ENCODE results near the gene TOGARAM2. TPM values are rescaled to one million over a fixed set of nuclear protein-coding genes. Genes with fewer than 3 reads are reported as not detected.

Gene TOGARAM2
- total and polyA plus RNA-seq, 2 of the 8 experiments (the other 6 are each of a cell fraction or from before 2014, with no cell fraction given), result 0.42 to 1.4 TPM

DNA sequence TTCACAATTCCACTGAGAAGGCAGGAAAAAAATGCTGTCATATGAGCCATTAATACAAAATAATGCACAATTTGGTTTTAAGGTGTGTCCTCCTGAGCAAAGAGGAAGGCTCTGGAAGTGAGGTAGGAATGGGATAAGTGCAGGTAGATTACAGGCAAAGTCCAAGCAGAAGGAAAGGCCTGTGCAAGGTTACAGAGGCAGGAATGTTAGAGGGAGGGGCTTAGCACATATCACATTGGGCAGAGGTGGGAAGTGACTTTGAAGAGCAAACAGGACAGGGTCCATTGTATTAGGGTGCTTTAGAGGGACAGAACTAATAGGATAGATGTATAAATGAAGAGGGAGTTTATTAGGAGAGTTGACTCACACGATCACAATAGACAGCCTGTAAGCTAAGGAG is 119.5 kb downstream of the TOGARAM2 start:
- Histone ChIP-seq H2AFZ (ENCODE audit: low read length) (no peak overlapping the region), H2BK15ac (ENCODE audit: low read length) (no peak overlapping the region), H4K5ac (ENCODE audit: insufficient read length, low read depth, low read length) (no peak overlapping the region), H3K27ac (ENCODE audit: low read depth, low read length) (no peak overlapping the region), H3K36me3 (ENCODE audit: control insufficient read depth in 2 of 4, insufficient read depth in 4 of 4, low read length in 3 of 4) (no peaks in the 10 kb centered on the region), H3K14ac (ENCODE audit: insufficient read length) (no peak overlapping the region), H4K8ac (ENCODE audit: extremely low read depth, insufficient read depth, low read length) (no peak overlapping the region), H3K79me1 (ENCODE audit: low read depth, low read length) (no peaks in the 10 kb centered on the region), H3K27me3 (replicated peaks in 1 of 4; ENCODE audit: control insufficient read depth in 3 of 4, extremely low read depth in 1 of 4, insufficient read depth in 3 of 4, low read length in 3 of 4) (no peaks in the 10 kb centered on the region), H3K4me1 (replicated peaks in 1 of 4; ENCODE audit: control insufficient read depth in 3 of 4, insufficient read depth in 4 of 4, low read length in 3 of 4) (no peaks in the 10 kb centered on the region), H2BK20ac (ENCODE audit: low read length) (no peak overlapping the region), H3K79me2 (ENCODE audit: control insufficient read depth in 1 of 2, insufficient read depth in 2 of 2, low read length in 2 of 2) (no peaks in the 10 kb centered on the region), H4K91ac (replicated peaks; ENCODE audit: insufficient read length, low read length) (no peak overlapping the region), H3K23ac (ENCODE audit: insufficient read length) (no peak overlapping the region), H3K56ac (replicated peaks; ENCODE audit: insufficient read length, low read depth, low read length) (no peak overlapping the region), H3K4me2 (ENCODE audit: insufficient read depth in 1 of 2, low read depth in 2 of 2, low read length in 2 of 2) (no peak overlapping the region), H3K23me2 (ENCODE audit: low read depth, low read length) (no peaks in the 10 kb centered on the region), H3K4ac (replicated peaks; ENCODE audit: insufficient read length, low read depth, low read length) (no peak overlapping the region), H3K9ac (replicated peaks in 1 of 4; ENCODE audit: extremely low read depth in 1 of 4, low read depth in 3 of 4, low read length in 3 of 4) (no peak overlapping the region), H2BK5ac (ENCODE audit: low read depth, low read length) (no peak overlapping the region), H2AK5ac (ENCODE audit: low read depth, low read length) (no peak overlapping the region), H3K18ac (ENCODE audit: extremely low read depth, low read length) (no peak overlapping the region), H3K9me3 (ENCODE audit: insufficient read depth in 2 of 2, low read depth in 1 of 2, low read length in 1 of 2) (peaks cover 3 to 6% of the 10 kb centered on the region in 2 experiments; a peak in 2 of 4 replicates), H2BK12ac (ENCODE audit: low read depth, low read length) (no peak overlapping the region), H3K4me3 (ENCODE audit: extremely low read depth in 1 of 4, insufficient read depth in 2 of 4, low read depth in 3 of 4, low read length in 4 of 4) (no peak overlapping the region), H4K20me1 (replicated peaks in 1 of 2; ENCODE audit: control insufficient read depth in 1 of 2, insufficient read depth in 2 of 2, low read length in 2 of 2) (no peaks in the 10 kb centered on the region), H2BK120ac (replicated peaks; ENCODE audit: low read depth, low read length) (no peak overlapping the region)
- DNase-seq (ENCODE audit: low read depth in 1 of 2, low spot score in 2 of 2) (no peak), FAIRE-seq (no peak)
- no peak for TF ChIP-seq RAD21 (IDR thresholded peaks at IDR 0.05 in 1 of 2, conservative IDR thresholded peaks at IDR 0.05 in 1 of 2; ENCODE audit: low read depth in 2 of 2, low read length in 2 of 2)
- TF ChIP-seq TEAD4 (IDR thresholded peaks at IDR 0.05; ENCODE audit: low read depth, low read length), result peak; percentile 74
- ChIA-PET POLR2A (ENCODE audit: partially characterized antibody) (no interaction called here), CTCF (ENCODE audit: partially characterized antibody) (no interaction called here)
- WGBS, 2 experiments (ENCODE audit: extremely low coverage in 1 of 2, insufficient coverage in 1 of 2, insufficient read length in 1 of 2, insufficient replicate concordance in 2 of 2, low coverage in 1 of 2, low lambda C conversion rate in 2 of 2, missing lambda C conversion rate in 1 of 2), result 94% methylated on average over 1 of the region's 1 CpG; no CpG with 5 or more reads in 1 of the 2 experiments

Small RNA genes within 50 kb of the gene (small RNA-seq; reads per million reads assigned to genes)
- gene RF00019 (ENCODE audit: insufficient read depth), result not detected

Other genes starting within 250 kb of the TOGARAM2 start
- gene PPP1CB, start 229.5 kb upstream of the TOGARAM2 start, total RNA-seq (2021; fragmentation: NEBNext Ultra II Directional; extraction: Animal tissue kit (Norgen Biotek cat#: 25700)), result 158 and 165 TPM in 2 replicates
- gene PPP1CB, start 229.5 kb upstream of the TOGARAM2 start, polyA plus RNA-seq (2011; rRNA removed), result 15.5 and 30.7 TPM in 2 replicates
- 0.27 and 0.35 TPM in 2 replicates for gene SPDYA, start 170.5 kb upstream of the TOGARAM2 start, total RNA-seq (2021; fragmentation: NEBNext Ultra II Directional; extraction: Animal tissue kit (Norgen Biotek cat#: 25700))
- 0.09 and 0.12 TPM in 2 replicates for gene SPDYA, start 170.5 kb upstream of the TOGARAM2 start, polyA plus RNA-seq (2011; rRNA removed)
- gene TRMT61B, start 111.0 kb upstream of the TOGARAM2 start, total RNA-seq (2021; fragmentation: NEBNext Ultra II Directional; extraction: Animal tissue kit (Norgen Biotek cat#: 25700)), result 27.8 and 30.1 TPM in 2 replicates
- 8.2 and 10.4 TPM in 2 replicates for gene TRMT61B, start 111.0 kb upstream of the TOGARAM2 start, polyA plus RNA-seq (2011; rRNA removed)
- gene WDR43, start 86.6 kb upstream of the TOGARAM2 start, total RNA-seq (2021; fragmentation: NEBNext Ultra II Directional; extraction: Animal tissue kit (Norgen Biotek cat#: 25700)), result 135 and 142 TPM in 2 replicates
- 27.1 and 57.8 TPM in 2 replicates for gene WDR43, start 86.6 kb upstream of the TOGARAM2 start, polyA plus RNA-seq (2011; rRNA removed)
- not detected in 2 replicates for gene PCARE, start 93.2 kb downstream of the TOGARAM2 start, total RNA-seq (2021; fragmentation: NEBNext Ultra II Directional; extraction: Animal tissue kit (Norgen Biotek cat#: 25700))
- not detected in 2 replicates for gene PCARE, start 93.2 kb downstream of the TOGARAM2 start, polyA plus RNA-seq (2011; rRNA removed)
- 0.09 TPM in 1 of 2 replicates, not detected in the other for gene CLIP4, start 134.1 kb downstream of the TOGARAM2 start, total RNA-seq (2021; fragmentation: NEBNext Ultra II Directional; extraction: Animal tissue kit (Norgen Biotek cat#: 25700))
- 0.02 and 0.08 TPM in 2 replicates for gene CLIP4, start 134.1 kb downstream of the TOGARAM2 start, polyA plus RNA-seq (2011; rRNA removed)

All from H1 (cell line).